ENCODE measurements around the gene DMD.
A peak's percentile ranks its signal among the peaks of the same experiment; 100 is the strongest.

Gene DMD

DNA sequence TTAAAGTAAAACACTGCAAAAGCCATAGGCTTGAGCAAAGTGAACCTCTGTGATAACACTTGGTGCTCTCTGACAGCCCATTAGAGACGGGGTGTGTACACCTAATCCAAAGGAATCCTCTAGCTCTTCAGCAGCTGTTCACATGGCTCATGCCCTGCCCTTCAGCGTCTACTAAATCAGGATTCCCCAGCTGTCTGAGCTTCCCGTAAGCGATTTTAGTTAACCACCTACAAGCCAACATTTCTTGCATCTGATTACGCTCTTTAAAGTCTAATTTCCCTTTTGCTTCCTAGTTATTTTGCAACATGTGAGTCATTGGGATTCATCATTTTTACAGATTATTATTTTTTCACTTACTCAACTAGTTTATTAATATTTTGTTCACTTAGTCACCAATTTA lies 6.5 kb downstream of the DMD start:
- DNase-seq (ENCODE audit: low read depth, low spot score) = no peak
- TF ChIP-seq, protein P1, sequence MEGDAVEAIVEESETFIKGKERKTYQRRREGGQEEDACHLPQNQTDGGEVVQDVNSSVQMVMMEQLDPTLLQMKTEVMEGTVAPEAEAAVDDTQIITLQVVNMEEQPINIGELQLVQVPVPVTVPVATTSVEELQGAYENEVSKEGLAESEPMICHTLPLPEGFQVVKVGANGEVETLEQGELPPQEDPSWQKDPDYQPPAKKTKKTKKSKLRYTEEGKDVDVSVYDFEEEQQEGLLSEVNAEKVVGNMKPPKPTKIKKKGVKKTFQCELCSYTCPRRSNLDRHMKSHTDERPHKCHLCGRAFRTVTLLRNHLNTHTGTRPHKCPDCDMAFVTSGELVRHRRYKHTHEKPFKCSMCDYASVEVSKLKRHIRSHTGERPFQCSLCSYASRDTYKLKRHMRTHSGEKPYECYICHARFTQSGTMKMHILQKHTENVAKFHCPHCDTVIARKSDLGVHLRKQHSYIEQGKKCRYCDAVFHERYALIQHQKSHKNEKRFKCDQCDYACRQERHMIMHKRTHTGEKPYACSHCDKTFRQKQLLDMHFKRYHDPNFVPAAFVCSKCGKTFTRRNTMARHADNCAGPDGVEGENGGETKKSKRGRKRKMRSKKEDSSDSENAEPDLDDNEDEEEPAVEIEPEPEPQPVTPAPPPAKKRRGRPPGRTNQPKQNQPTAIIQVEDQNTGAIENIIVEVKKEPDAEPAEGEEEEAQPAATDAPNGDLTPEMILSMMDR (IDR thresholded peaks at IDR 0.05; ENCODE audit: low read depth, low read length) = no peak
- H3K4me3 ChIP-seq (ENCODE audit: low read depth, low read length) = no peak overlapping the region
- in situ Hi-C loops (cut with HindIII; ENCODE audit: low sequenced_read_pairs) = no loop called here

DNA sequence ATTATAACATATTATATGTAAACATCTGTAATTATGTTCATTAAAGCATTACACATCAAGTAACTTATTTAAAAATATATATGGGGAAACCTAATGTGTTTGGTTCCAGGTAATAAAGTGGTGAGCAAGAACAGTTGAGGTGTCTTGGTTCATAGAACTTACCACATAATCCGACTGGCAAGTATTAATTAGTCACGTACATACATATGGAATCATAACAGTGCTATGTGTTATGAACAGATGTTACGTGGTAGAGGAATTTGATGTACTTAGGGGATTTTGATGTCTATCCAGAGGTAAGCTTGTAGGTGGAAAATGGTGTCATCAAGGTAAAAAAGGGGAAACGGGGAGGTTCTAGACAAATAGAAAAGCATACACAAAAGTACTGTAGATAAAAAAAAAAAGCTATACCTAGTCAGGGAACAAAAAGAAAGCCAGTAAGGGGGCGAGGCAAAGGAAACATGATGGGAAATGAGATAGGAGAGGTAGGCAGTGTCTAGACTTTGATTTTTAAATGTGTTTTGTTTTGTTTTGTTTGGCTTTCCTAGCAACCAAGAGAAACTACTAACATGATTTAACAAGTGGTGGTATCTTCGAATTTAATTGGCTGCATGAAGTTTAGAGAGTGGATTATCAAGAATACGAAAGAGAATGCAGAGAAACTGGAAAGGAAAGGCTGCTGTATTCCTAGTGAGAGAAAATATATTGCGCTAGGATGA lies 12.6 kb downstream of the DMD start:
- in situ Hi-C loops (cut with HindIII; ENCODE audit: low sequenced_read_pairs) = no loop called here
- H3K4me3 ChIP-seq (ENCODE audit: low read depth, low read length) = no peak overlapping the region
- no peak for DNase-seq (ENCODE audit: low read depth, low spot score)
- TF ChIP-seq, protein P1 (IDR thresholded peaks at IDR 0.05; ENCODE audit: low read depth, low read length) = no peak

DNA sequence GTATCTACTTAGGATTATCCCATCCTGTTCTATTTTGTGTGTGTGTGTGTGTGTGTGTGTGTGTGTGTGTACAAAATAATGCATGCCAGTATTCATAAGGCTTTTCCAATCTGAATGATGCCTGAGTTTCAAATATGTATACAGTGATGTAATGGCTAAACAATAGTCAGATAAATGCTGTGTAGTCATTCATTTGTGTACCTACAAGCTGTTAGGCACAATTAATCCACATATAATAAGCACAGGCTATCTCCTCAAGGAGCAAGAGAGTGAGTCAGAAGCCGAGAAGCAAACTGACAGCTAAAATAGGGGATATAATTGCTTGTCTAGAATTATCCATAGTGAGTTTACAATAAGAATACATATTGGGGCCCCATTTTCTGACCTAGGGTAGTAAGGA lies 15.7 kb downstream of the DMD start:
- in situ Hi-C loops (cut with HindIII; ENCODE audit: low sequenced_read_pairs) = no loop called here

DNA sequence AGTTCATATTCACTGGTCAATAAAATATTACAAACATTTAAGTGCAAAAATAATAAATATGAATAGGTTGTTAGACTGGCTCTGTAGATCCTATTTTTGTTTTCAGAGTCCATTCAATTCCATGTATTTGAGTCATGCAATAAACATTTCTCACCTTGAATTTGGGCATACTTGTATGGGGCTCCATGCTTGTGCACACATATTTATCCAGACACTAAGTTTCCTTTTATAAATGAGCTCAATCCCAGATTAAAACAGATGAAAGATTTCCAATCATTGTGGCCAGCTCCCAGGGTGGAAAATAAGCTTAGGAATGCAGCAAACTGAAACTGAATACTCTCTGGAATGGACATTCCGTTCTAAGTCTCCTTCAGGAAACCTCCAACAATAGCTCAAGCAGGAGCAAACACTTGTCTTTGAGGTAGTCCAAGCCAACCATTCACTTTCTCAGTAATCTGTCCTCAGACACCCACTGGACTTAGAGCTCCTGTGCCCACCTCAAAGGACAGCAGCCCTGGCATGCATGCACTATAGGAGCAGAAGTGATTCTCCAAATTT lies 16.4 kb downstream of the DMD start:
- no peak overlapping the region for H3K4me3 ChIP-seq (ENCODE audit: low read depth, low read length)
- in situ Hi-C loops (cut with HindIII; ENCODE audit: low sequenced_read_pairs) = no loop called here
- DNase-seq (ENCODE audit: low read depth, low spot score) = peak; percentile 13
- TF ChIP-seq, protein P1 (IDR thresholded peaks at IDR 0.05; ENCODE audit: low read depth, low read length) = no peak

More for the DNA sequence above, 15.7 kb downstream of the DMD start:
- DNase-seq (ENCODE audit: low read depth, low spot score) = no peak
- TF ChIP-seq, protein P1 (IDR thresholded peaks at IDR 0.05; ENCODE audit: low read depth, low read length) = no peak
- H3K4me3 ChIP-seq (ENCODE audit: low read depth, low read length) = no peak overlapping the region

DNA sequence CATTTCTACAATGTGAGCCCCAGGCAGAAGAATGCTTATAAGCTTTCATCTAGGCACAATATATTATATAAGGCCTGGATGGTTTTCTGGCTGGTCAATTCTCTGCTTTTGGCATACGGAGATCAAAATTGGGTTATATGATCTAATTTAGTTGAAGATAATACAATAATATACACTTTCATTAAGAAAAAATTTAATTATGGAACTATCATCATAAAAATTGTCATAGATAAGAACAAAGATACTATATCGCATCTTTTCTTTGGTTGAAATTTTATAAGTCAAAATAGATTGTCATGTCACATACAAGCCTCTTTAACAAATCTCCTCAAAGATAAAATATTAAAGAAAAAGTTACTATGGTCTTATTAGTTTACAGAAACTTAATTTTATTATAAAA lies 17.1 kb downstream of the DMD start:
- DNase-seq (ENCODE audit: low read depth, low spot score) = no peak
- in situ Hi-C loops (cut with HindIII; ENCODE audit: low sequenced_read_pairs) = no loop called here
- no peak overlapping the region for H3K4me3 ChIP-seq (ENCODE audit: low read depth, low read length)
- TF ChIP-seq, protein P1 (IDR thresholded peaks at IDR 0.05; ENCODE audit: low read depth, low read length) = no peak

DNA sequence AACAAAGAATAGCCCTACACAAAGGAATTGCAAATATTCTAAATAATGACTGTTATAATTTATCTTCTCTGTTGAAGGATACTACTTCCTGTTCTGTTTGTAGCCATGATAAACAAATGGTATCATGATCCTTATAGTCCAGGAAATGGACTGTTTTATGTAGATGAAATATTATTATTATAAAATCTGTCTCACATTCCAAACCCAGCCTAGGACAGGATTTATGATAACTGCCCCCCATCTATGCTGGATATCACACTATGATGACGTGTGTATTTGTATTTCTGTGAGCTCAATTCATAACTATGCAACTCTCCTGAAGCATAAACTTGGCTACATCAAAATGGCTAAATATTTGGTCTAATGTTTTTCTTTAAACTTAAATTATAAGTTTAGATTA lies 21.3 kb downstream of the DMD start:
- H3K4me3 ChIP-seq (ENCODE audit: low read depth, low read length) = no peak overlapping the region
- in situ Hi-C loops (cut with HindIII; ENCODE audit: low sequenced_read_pairs) = no loop called here
- TF ChIP-seq, protein P1 (IDR thresholded peaks at IDR 0.05; ENCODE audit: low read depth, low read length) = no peak
- peak; percentile 22 for DNase-seq (ENCODE audit: low read depth, low spot score)

Measured in astrocyte of the spinal cord (primary cell).